Fibroblast of lung (primary cell): ENCODE results near the gene WWC1.

Experiments
- CTCF ChIP-seq, 2 donors: IDR thresholded peaks in 1 of 2; conservative IDR thresholded peaks in 1 of 2; 1 replicate in 1 of 2; 2 replicates in 1 of 2; pipeline ENCODE4 v1.5.1; 2011 to 2012; ENCODE audit warnings: low read length in 2 of 2, control low read depth in 1 of 2, inconsistent platforms in 1 of 2, low read depth in 1 of 2, mild to moderate bottlenecking in 1 of 2
- EZH2 ChIP-seq: IDR thresholded peaks from 2 replicates; pipeline ENCODE4 v1.5.1; 2012; ENCODE audit warnings: low read length, control low read depth, mild to moderate bottlenecking; ENCODE audit errors: missing control alignments

- TF ChIP-seq CTCF (conservative IDR thresholded peaks at IDR 0.05 in 1 of 2, IDR thresholded peaks at IDR 0.05 in 1 of 2; ENCODE audit: low read depth in 1 of 2, low read length in 2 of 2) (no peak), EZH2 (no peak)
Measured at GRCh38 chr5:168362097-168362885, 70.8 kb downstream of the WWC1 start.
